Body of pancreas (tissue), 4 donors: ENCODE results near the gene TAF5.
"Not testable (repeated sequence)": the region's sequence is repeated elsewhere in the genome, so short reads cannot be mapped to it uniquely, and the experiment has no call there.

Source experiments
- POLR2A ChIP-seq, 3 donors: fragments of 450-650 bp; IDR thresholded peaks; one replicate each; pipeline ENCODE4 v1.6.1; 2016; ENCODE audit warnings: antibody characterized with exemption in 3 of 3, mild to moderate bottlenecking in 2 of 3
- TF ChIP-seq, protein P1 (sequence below), 7 experiments: fragments of 450-650 bp in 4 of 7; fragments of 200-600 bp in 3 of 7; sonication (generic) in 3 of 7; IDR thresholded peaks; one replicate each; pipeline ENCODE4 v1.5.1; 2016 to 2019; ENCODE audit warnings: antibody characterized with exemption in 7 of 7

DNA sequence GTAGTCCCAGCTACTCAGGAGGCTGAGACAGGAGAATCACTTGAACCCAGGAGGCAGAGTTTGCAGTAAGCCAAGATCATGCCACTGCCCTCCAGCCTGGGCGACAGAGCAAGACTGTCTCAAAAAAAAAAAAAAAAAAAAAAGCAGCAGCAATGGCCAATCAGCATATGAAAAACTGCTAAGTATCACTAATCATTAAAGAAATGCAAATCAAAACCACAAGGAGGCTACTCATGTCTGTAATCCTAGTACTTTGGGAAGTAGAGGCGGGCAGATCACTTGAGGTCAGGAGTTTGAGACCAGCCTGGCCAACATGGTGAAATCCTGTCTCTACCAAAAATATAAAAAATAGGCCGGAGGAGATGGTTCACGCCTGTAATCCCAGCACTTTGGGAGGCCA lies 13.2 kb upstream of the TAF5 start:
- not testable (repeated sequence) for TF ChIP-seq POLR2A (IDR thresholded peaks at IDR 0.05)
- TF ChIP-seq, protein P1, sequence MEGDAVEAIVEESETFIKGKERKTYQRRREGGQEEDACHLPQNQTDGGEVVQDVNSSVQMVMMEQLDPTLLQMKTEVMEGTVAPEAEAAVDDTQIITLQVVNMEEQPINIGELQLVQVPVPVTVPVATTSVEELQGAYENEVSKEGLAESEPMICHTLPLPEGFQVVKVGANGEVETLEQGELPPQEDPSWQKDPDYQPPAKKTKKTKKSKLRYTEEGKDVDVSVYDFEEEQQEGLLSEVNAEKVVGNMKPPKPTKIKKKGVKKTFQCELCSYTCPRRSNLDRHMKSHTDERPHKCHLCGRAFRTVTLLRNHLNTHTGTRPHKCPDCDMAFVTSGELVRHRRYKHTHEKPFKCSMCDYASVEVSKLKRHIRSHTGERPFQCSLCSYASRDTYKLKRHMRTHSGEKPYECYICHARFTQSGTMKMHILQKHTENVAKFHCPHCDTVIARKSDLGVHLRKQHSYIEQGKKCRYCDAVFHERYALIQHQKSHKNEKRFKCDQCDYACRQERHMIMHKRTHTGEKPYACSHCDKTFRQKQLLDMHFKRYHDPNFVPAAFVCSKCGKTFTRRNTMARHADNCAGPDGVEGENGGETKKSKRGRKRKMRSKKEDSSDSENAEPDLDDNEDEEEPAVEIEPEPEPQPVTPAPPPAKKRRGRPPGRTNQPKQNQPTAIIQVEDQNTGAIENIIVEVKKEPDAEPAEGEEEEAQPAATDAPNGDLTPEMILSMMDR (IDR thresholded peaks at IDR 0.05): not testable (repeated sequence)
